H9 (cell line): ENCODE measurements around the gene PAQR4. TPM values are rescaled to one million over a fixed set of nuclear protein-coding genes. Genes with fewer than 3 reads are reported as not detected.

Experiments
- DNase-seq: peaks from one replicate; pipeline ENCODE4 v3.0.0-alpha.2; 2017
- H2AFZ ChIP-seq: one replicate; pipeline ENCODE4 v1.6.1; 2013; ENCODE audit warnings: mild to moderate bottlenecking, low read length, control low read depth, moderate library complexity
- H2AK5ac ChIP-seq: 2 replicates; pipeline ENCODE4 v1.6.1; 2013; ENCODE audit warnings: low read length, control low read depth, mixed read lengths; ENCODE audit not compliant: insufficient read length
- H2BK120ac ChIP-seq: one replicate; pipeline ENCODE4 v1.6.1; 2013; ENCODE audit warnings: low read depth, mild to moderate bottlenecking, low read length, control low read depth, inconsistent platforms; ENCODE audit not compliant: poor library complexity, severe bottlenecking
- H2BK12ac ChIP-seq: 2 replicates; pipeline ENCODE4 v1.6.1; 2013; ENCODE audit warnings: low read length, control low read depth, mixed read lengths, low read depth; ENCODE audit not compliant: insufficient read length
- H2BK15ac ChIP-seq: 2 replicates; pipeline ENCODE4 v1.6.1; 2013; ENCODE audit warnings: low read depth, low read length, control low read depth
- H2BK20ac ChIP-seq: one replicate; pipeline ENCODE4 v1.6.1; 2013; ENCODE audit warnings: low read depth, mild to moderate bottlenecking, low read length, control low read depth, inconsistent platforms; ENCODE audit not compliant: poor library complexity, severe bottlenecking
- H2BK5ac ChIP-seq: 2 replicates; pipeline ENCODE4 v1.6.1; 2013; ENCODE audit warnings: low read length, control low read depth, mixed read lengths; ENCODE audit not compliant: insufficient read length
- H3K14ac ChIP-seq: 2 replicates; pipeline ENCODE4 v1.6.1; 2013; ENCODE audit warnings: low read length, control low read depth; ENCODE audit not compliant: insufficient read depth
- H3K18ac ChIP-seq: 2 replicates; pipeline ENCODE4 v1.6.1; 2013; ENCODE audit warnings: low read depth, mild to moderate bottlenecking, mixed read lengths, low read length, control low read depth; ENCODE audit not compliant: insufficient read length
- H3K23ac ChIP-seq: 2 replicates; pipeline ENCODE4 v1.6.1; 2013; ENCODE audit warnings: low read length, control low read depth, mixed read lengths, low read depth; ENCODE audit not compliant: insufficient read length
- H3K23me2 ChIP-seq: 2 replicates; pipeline ENCODE4 v1.6.1; 2013; ENCODE audit warnings: low read depth, mild to moderate bottlenecking, mixed read lengths, low read length, control low read depth; ENCODE audit not compliant: insufficient read length, poor library complexity, severe bottlenecking
- H3K27ac ChIP-seq: 2 replicates; pipeline ENCODE4 v1.5.1; 2013; ENCODE audit warnings: low read length, control low read depth, mixed read lengths, low read depth; ENCODE audit not compliant: insufficient read length
- H3K27me3 ChIP-seq: 2 replicates; pipeline ENCODE4 v1.6.1; 2013; ENCODE audit warnings: low read length, control low read depth, inconsistent platforms; ENCODE audit not compliant: insufficient read depth
- H3K4ac ChIP-seq: 2 replicates; pipeline ENCODE4 v1.6.1; 2013; ENCODE audit warnings: low read depth, mild to moderate bottlenecking, control low read depth, inconsistent platforms, low read length, moderate library complexity
- H3K4me1 ChIP-seq: 2 replicates; pipeline ENCODE4 v1.6.1; 2013; ENCODE audit warnings: low read length, control low read depth, inconsistent platforms; ENCODE audit not compliant: insufficient read depth
- H3K4me2 ChIP-seq: 2 replicates; pipeline ENCODE4 v1.6.1; 2013; ENCODE audit warnings: low read length, control low read depth, mixed read lengths; ENCODE audit not compliant: insufficient read length, insufficient read depth
- H3K56ac ChIP-seq: 2 replicates; pipeline ENCODE4 v1.6.1; 2013; ENCODE audit warnings: low read depth, mild to moderate bottlenecking, mixed read lengths, low read length, control low read depth; ENCODE audit not compliant: insufficient read length
- H3K79me1 ChIP-seq: 2 replicates; pipeline ENCODE4 v1.6.1; 2013; ENCODE audit warnings: low read depth, mild to moderate bottlenecking, moderate library complexity, low read length, control low read depth, inconsistent platforms; ENCODE audit not compliant: insufficient read depth, poor library complexity, severe bottlenecking
- H3K79me2 ChIP-seq: 2 replicates; pipeline ENCODE4 v1.6.1; 2013; ENCODE audit warnings: low read length, control low read depth, inconsistent platforms; ENCODE audit not compliant: insufficient read depth
- H3K9ac ChIP-seq: 2 replicates; pipeline ENCODE4 v1.6.1; 2013; ENCODE audit warnings: low read length, control low read depth, mixed read lengths; ENCODE audit not compliant: insufficient read length; ENCODE audit errors: extremely low read depth
- H3K9me3 ChIP-seq: one replicate; pipeline ENCODE4 v1.6.1; 2013; ENCODE audit warnings: low read depth, low read length, inconsistent platforms; ENCODE audit not compliant: control insufficient read depth
- H3T11ph ChIP-seq: one replicate; pipeline ENCODE4 v1.6.1; 2013; ENCODE audit warnings: mild to moderate bottlenecking, low read length, control low read depth, inconsistent platforms
- H4K20me1 ChIP-seq: one replicate; pipeline ENCODE4 v1.6.1; 2013; ENCODE audit not compliant: control insufficient read depth, insufficient read length, insufficient read depth
- H4K5ac ChIP-seq: 2 replicates; pipeline ENCODE4 v1.6.1; 2013; ENCODE audit warnings: low read depth, mild to moderate bottlenecking, mixed read lengths, low read length, control low read depth; ENCODE audit not compliant: insufficient read length
- H4K8ac ChIP-seq: replicated peaks from 2 replicates; pipeline ENCODE4 v1.6.1; 2013; ENCODE audit warnings: low read length, control low read depth, mixed read lengths, low read depth; ENCODE audit not compliant: insufficient read length
- H4K91ac ChIP-seq: 2 replicates; pipeline ENCODE4 v1.6.1; 2013; ENCODE audit warnings: low read depth, mild to moderate bottlenecking, moderate library complexity, mixed read lengths, low read length, control low read depth; ENCODE audit not compliant: insufficient read length
- H3K27ac Mint-ChIP-seq, 3 experiments: 2 replicates in 2 of 3; 3 replicates in 1 of 3; pipeline ENCODE4 v1.8.0; 2020 to 2021; ENCODE audit warnings: mixed read lengths in 3 of 3, mild to moderate bottlenecking in 1 of 3, moderate library complexity in 1 of 3
- H3K27me3 Mint-ChIP-seq: 2 replicates; pipeline ENCODE4 v1.8.0; 2021; ENCODE audit warnings: low read depth, mild to moderate bottlenecking, moderate library complexity, mixed read lengths
- H3K36me3 Mint-ChIP-seq, 3 experiments: 2 replicates in 2 of 3; 3 replicates in 1 of 3; pipeline ENCODE4 v1.8.0; 2020 to 2021; ENCODE audit warnings: low read depth in 3 of 3, mixed read lengths in 3 of 3; ENCODE audit not compliant: insufficient read depth in 1 of 3
- H3K4me1 Mint-ChIP-seq, 2 experiments: 2 replicates each; pipeline ENCODE4 v1.8.0; 2020; ENCODE audit warnings: mixed read lengths in 2 of 2
- H3K4me3 Mint-ChIP-seq, 2 experiments: 2 replicates in 1 of 2; 3 replicates in 1 of 2; pipeline ENCODE4 v1.8.0; 2020 to 2021; ENCODE audit warnings: mild to moderate bottlenecking in 2 of 2, mixed read lengths in 2 of 2, moderate library complexity in 1 of 2
- H3K9me3 Mint-ChIP-seq, 2 experiments: 2 replicates in 1 of 2; 3 replicates in 1 of 2; pipeline ENCODE4 v1.8.0; 2020; ENCODE audit warnings: mild to moderate bottlenecking in 2 of 2, mixed read lengths in 2 of 2, moderate library complexity in 1 of 2
- CTCF ChIP-seq: fragments of 200-600 bp; sonication (generic); conservative IDR thresholded peaks from 3 replicates; pipeline ENCODE4 v1.8.0; 2021; ENCODE audit warnings: antibody characterized with exemption, mild to moderate bottlenecking
- WGBS: extraction: QIAGEN DNeasy Blood & Tissue Kit; methylation state at CpG from one replicate; pipeline ENCODE4 v1.1.7; 2013; ENCODE audit warnings: missing lambda C conversion rate, low lambda C conversion rate, mixed read lengths; ENCODE audit not compliant: insufficient read length; ENCODE audit errors: extremely low coverage; 5-methylcytosine and 5-hydroxymethylcytosine counted together
- total RNA-seq: library from RNA; stranded (reverse); gene quantifications from 2 replicates; pipeline ENCODE4 v1.2.1, GENCODE V29; 2021

The PAQR4 gene
- total RNA-seq, 1 experiment from 2014 or later, result 32.1 TPM

- H3K23ac ChIP-seq, result no peak overlapping the region
- no peaks in the 10 kb centered on the region for H3K9me3 ChIP-seq
- no peak overlapping the region for H3K14ac ChIP-seq
- no peak overlapping the region for H2BK20ac ChIP-seq
- H2AFZ ChIP-seq, result no peak overlapping the region
- no CpG with 5 or more reads among the region's 5 CpGs for WGBS
- no peak overlapping the region for H3K27ac ChIP-seq
- no peak overlapping the region for H2BK12ac ChIP-seq
- H3K27me3 ChIP-seq, result no peaks in the 10 kb centered on the region
- no peak overlapping the region for H3K4ac ChIP-seq
- H3K23me2 ChIP-seq, result peaks cover 9% of the 10 kb centered on the region
- no peak overlapping the region for H2AK5ac ChIP-seq
- no peak overlapping the region for H4K8ac ChIP-seq
- no peak overlapping the region for H2BK5ac ChIP-seq
- H3K18ac ChIP-seq, result no peak overlapping the region
- H3K27me3 Mint-ChIP-seq, result peaks cover 6% of the 10 kb centered on the region
- no peak overlapping the region for H2BK15ac ChIP-seq
- peaks cover 5 to 10% (median 7%) of the 10 kb centered on the region in 3 experiments; a peak in 6 of 7 replicates for H3K36me3 Mint-ChIP-seq
- H4K91ac ChIP-seq, result no peak overlapping the region
- no peaks in the 10 kb centered on the region for H4K20me1 ChIP-seq
- no peaks in the 10 kb centered on the region for H3K79me1 ChIP-seq
- peak overlapping the region; percentile 87 to 90; a peak in 3 of 5 replicates for H3K4me3 Mint-ChIP-seq
- no peak overlapping the region for H3K56ac ChIP-seq
- no peaks in the 10 kb centered on the region for H3K4me1 ChIP-seq
- H4K5ac ChIP-seq, result no peak overlapping the region
- H3K27ac Mint-ChIP-seq, result peak overlapping the region in 2 of 3 experiments; percentile 90 to 99; a peak in 5 of 7 replicates
- H3K9ac ChIP-seq, result no peak overlapping the region
- H3K79me2 ChIP-seq, result no peaks in the 10 kb centered on the region; the same call in 1 of the 2 replicates
- H3K4me1 Mint-ChIP-seq, result peaks cover 26 to 31% of the 10 kb centered on the region in 2 experiments
- no peak overlapping the region for H3K4me2 ChIP-seq
- no peak overlapping the region for H3T11ph ChIP-seq
- DNase-seq, result no peak
- H2BK120ac ChIP-seq, result no peak overlapping the region
- H3K9me3 Mint-ChIP-seq, result no peaks in the 10 kb centered on the region
- TF ChIP-seq CTCF, result no peak
Observed at GRCh38 chr16:2982402-2982801, 13.3 kb downstream of the PAQR4 start.
